Endodermal cell (in vitro differentiated cells): Measurements from ENCODE around the gene OR5AU1. TPM values are rescaled to one million over a fixed set of nuclear protein-coding genes. Genes with fewer than 3 reads are reported as not detected.

Experiments used
- DNase-seq: peaks from one replicate; pipeline ENCODE4 v3.0.0-alpha.2; 2017
- H3K27ac ChIP-seq: 2 replicates; pipeline ENCODE4 v1.5.1; 2013; ENCODE audit warnings: mild to moderate bottlenecking, low read depth, low read length, moderate library complexity
- H3K27me3 ChIP-seq: 2 replicates; pipeline ENCODE4 v1.6.1; 2013; ENCODE audit warnings: mild to moderate bottlenecking, low read length, moderate library complexity; ENCODE audit not compliant: insufficient read depth, control insufficient read depth, poor library complexity, severe bottlenecking
- H3K36me3 ChIP-seq: 2 replicates; pipeline ENCODE4 v1.7.0; 2013; ENCODE audit warnings: mild to moderate bottlenecking, low read length, moderate library complexity; ENCODE audit not compliant: control insufficient read depth, insufficient read depth
- H3K4me1 ChIP-seq: one replicate; pipeline ENCODE4 v1.7.0; 2013; ENCODE audit warnings: low read length; ENCODE audit not compliant: control insufficient read depth, insufficient read depth
- H3K4me3 ChIP-seq: 2 replicates; pipeline ENCODE4 v1.5.1; 2013; ENCODE audit warnings: mild to moderate bottlenecking, low read length, moderate library complexity
- H3K9ac ChIP-seq: 2 replicates; pipeline ENCODE4 v1.6.1; 2013; ENCODE audit warnings: mild to moderate bottlenecking, low read length, moderate library complexity; ENCODE audit not compliant: poor library complexity, severe bottlenecking; ENCODE audit errors: extremely low read depth
- H3K9me3 ChIP-seq: 2 replicates; pipeline ENCODE4 v1.6.1; 2013; ENCODE audit warnings: mild to moderate bottlenecking, low read length, moderate library complexity; ENCODE audit not compliant: control insufficient read depth
- H3K27ac Mint-ChIP-seq: 2 replicates; pipeline ENCODE4 v1.8.0; 2020; ENCODE audit warnings: mixed read lengths
- H3K27me3 Mint-ChIP-seq: 2 replicates; pipeline ENCODE4 v1.8.0; 2021; ENCODE audit warnings: mild to moderate bottlenecking, mixed read lengths; ENCODE audit not compliant: insufficient read depth
- H3K36me3 Mint-ChIP-seq: 2 replicates; pipeline ENCODE4 v1.8.0; 2020; ENCODE audit warnings: low read depth, mixed read lengths
- H3K4me1 Mint-ChIP-seq: 2 replicates; pipeline ENCODE4 v1.8.0; 2020; ENCODE audit warnings: mixed read lengths
- H3K4me3 Mint-ChIP-seq: 2 replicates; pipeline ENCODE4 v1.8.0; 2020; ENCODE audit warnings: mild to moderate bottlenecking, moderate library complexity, mixed read lengths
- H3K9me3 Mint-ChIP-seq: 2 replicates; pipeline ENCODE4 v1.8.0; 2020; ENCODE audit warnings: mild to moderate bottlenecking, mixed read lengths
- WGBS, 2 experiments: methylation state at CpG; one replicate each; pipeline versions ENCODE4 v1.1.5 to v1.1.7; 2013; ENCODE audit warnings: missing lambda C conversion rate in 2 of 2, mixed read lengths in 1 of 2; ENCODE audit not compliant: insufficient coverage in 1 of 2, insufficient read length in 1 of 2; 5-methylcytosine and 5-hydroxymethylcytosine counted together
- total RNA-seq, 2 donors: library from RNA; stranded (reverse); fragmentation: NEBNext Ultra II Directional in 1 of 2; extraction: Animal tissue kit (Norgen Biotek cat#: 25700) in 1 of 2; gene quantifications; 2 replicates in 1 of 2; 3 replicates in 1 of 2; pipeline ENCODE4 v1.2.1, GENCODE V29; 2021
- TF ChIP-seq, protein P1 (sequence below): fragments of 200-600 bp; sonication (generic); conservative IDR thresholded peaks from 2 replicates; pipeline ENCODE4 v1.5.0; 2021; ENCODE audit warnings: antibody characterized with exemption, mild to moderate bottlenecking

The OR5AU1 gene
- total RNA-seq, 2 donors from 2014 or later = not detected

DNA sequence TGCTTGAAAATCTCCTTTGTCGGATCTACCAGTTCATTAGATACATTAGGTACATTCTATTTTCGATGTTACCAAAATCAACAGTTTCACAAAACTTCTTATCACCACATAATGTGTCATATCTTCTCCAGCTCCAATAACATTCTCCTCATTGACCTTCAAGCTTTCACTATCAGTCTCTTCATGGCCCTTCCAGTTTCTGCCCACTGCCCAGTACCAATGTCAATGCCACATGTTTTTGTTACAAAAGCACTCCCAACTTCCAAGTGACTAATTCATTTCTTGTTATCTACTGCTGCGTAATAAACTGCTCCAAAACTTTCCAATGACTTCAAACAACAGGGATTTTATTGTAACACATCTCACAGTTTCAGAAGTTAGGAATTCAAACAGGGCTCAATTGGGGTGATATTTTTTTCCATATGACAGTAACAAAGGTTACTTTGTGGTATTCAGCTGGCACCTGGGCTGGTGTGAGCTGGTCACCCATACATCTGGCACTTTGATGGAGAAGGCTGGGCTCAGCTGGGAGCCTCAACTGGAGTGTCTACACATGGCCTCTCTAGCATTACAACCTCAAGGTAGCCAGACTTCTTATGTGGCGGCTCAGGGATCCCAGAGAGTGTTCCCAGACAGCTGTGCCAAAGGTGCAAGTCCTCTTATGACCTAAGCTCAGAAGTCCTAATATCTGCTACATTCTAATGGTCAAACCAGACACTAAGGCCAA, 6.1 kb downstream of the OR5AU1 start:
- Mint-ChIP-seq H3K4me3 (no peak overlapping the region), H3K27ac (no peak overlapping the region), H3K36me3 (no peaks in the 10 kb centered on the region), H3K4me1 (no peaks in the 10 kb centered on the region), H3K27me3 (peaks cover 7% of the 10 kb centered on the region), H3K9me3 (peaks cover 13% of the 10 kb centered on the region)
- Histone ChIP-seq H3K9me3 (peaks cover 8% of the 10 kb centered on the region), H3K9ac (no peak overlapping the region), H3K36me3 (no peaks in the 10 kb centered on the region), H3K4me3 (no peak overlapping the region), H3K27ac (no peak overlapping the region), H3K27me3 (no peaks in the 10 kb centered on the region), H3K4me1 (no peaks in the 10 kb centered on the region)
- TF ChIP-seq, protein P1, sequence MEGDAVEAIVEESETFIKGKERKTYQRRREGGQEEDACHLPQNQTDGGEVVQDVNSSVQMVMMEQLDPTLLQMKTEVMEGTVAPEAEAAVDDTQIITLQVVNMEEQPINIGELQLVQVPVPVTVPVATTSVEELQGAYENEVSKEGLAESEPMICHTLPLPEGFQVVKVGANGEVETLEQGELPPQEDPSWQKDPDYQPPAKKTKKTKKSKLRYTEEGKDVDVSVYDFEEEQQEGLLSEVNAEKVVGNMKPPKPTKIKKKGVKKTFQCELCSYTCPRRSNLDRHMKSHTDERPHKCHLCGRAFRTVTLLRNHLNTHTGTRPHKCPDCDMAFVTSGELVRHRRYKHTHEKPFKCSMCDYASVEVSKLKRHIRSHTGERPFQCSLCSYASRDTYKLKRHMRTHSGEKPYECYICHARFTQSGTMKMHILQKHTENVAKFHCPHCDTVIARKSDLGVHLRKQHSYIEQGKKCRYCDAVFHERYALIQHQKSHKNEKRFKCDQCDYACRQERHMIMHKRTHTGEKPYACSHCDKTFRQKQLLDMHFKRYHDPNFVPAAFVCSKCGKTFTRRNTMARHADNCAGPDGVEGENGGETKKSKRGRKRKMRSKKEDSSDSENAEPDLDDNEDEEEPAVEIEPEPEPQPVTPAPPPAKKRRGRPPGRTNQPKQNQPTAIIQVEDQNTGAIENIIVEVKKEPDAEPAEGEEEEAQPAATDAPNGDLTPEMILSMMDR = no peak
- no peak for DNase-seq
- 86 to 91% methylated on average over 3 to 4 of the region's 4 CpGs for WGBS, 2 experiments

DNA sequence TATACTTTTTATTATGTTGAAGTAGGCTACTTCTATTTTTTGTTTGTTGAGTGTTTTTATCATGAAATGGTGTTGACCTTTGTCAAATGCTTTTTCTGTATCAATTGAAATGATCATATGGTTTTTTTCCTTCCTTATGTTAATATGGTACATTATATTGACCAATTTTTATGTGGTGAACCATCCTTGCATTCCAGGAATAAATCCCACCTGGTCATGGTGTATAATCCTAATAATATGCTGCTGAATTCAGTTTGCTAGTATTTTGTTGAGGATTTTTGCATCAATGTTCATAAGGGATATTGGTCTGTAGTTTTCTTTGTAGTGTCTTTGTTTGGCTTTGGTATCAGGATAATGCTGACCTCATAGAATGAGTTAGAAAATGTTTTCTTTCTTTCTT, 10.4 kb downstream of the OR5AU1 start:
- Mint-ChIP-seq H3K4me1 (no peaks in the 10 kb centered on the region), H3K27ac (no peak overlapping the region), H3K4me3 (no peak overlapping the region), H3K36me3 (no peaks in the 10 kb centered on the region), H3K27me3 (no peaks in the 10 kb centered on the region), H3K9me3 (peaks cover 20% of the 10 kb centered on the region)
- Histone ChIP-seq H3K4me1 (no peaks in the 10 kb centered on the region), H3K36me3 (no peaks in the 10 kb centered on the region), H3K27me3 (no peaks in the 10 kb centered on the region), H3K9ac (no peak overlapping the region), H3K9me3 (peaks cover 12% of the 10 kb centered on the region), H3K4me3 (no peak overlapping the region), H3K27ac (no peak overlapping the region)
- DNase-seq = no peak
- TF ChIP-seq, protein P1 = no peak

DNA sequence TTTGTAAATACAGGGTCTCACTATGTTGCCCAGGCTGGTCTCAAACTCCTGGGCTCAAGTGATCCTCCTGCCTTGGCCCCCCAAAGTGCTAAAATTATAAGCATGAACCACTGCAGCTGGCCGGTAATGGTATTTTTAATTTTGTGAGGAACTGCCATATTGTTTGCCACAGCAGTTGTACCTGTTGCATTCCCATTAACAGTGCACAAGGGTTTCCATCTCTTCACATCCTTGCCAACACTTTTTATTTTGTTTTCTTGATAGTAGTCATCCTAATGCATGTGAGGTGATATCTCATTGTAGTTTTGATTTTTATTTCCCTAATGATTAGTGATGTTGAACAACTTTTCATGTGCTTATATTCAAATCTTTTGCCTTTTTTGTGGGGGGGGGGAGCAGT, 13.5 kb downstream of the OR5AU1 start:
- H3K4me3 Mint-ChIP-seq = no peak overlapping the region
- H3K4me1 Mint-ChIP-seq = no peaks in the 10 kb centered on the region
- H3K9me3 Mint-ChIP-seq = peaks cover 20% of the 10 kb centered on the region
- H3K27me3 Mint-ChIP-seq = no peaks in the 10 kb centered on the region
- no peaks in the 10 kb centered on the region for H3K27me3 ChIP-seq
- no peaks in the 10 kb centered on the region for H3K36me3 ChIP-seq
- no peak overlapping the region for H3K27ac ChIP-seq
- TF ChIP-seq, protein P1 = no peak
- H3K4me3 ChIP-seq = no peak overlapping the region
- no peak overlapping the region for H3K27ac Mint-ChIP-seq
- no peaks in the 10 kb centered on the region for H3K4me1 ChIP-seq
- no peak for DNase-seq
- H3K9me3 ChIP-seq = peaks cover 12% of the 10 kb centered on the region
- H3K9ac ChIP-seq = no peak overlapping the region
- no peaks in the 10 kb centered on the region for H3K36me3 Mint-ChIP-seq
- 100% methylated on average over 1 of the region's 1 CpG; no CpG with 5 or more reads in 1 of the 2 experiments for WGBS, 2 experiments
